Ishikawa (cell line): ENCODE data around the gene ANKRD31.

Source experiments
- CEBPB ChIP-seq: IDR thresholded peaks from 2 replicates; pipeline ENCODE4 v1.6.1; 2012
- CREB1 ChIP-seq: IDR thresholded peaks from 2 replicates; pipeline ENCODE4 v1.6.1; 2012; ENCODE audit warnings: low read depth
- EGR1 ChIP-seq: IDR thresholded peaks from 2 replicates; pipeline ENCODE4 v1.6.1; 2012
- EP300 ChIP-seq: IDR thresholded peaks from 2 replicates; pipeline ENCODE4 v1.6.1; 2012; ENCODE audit warnings: borderline replicate concordance
- FOXM1 ChIP-seq: IDR thresholded peaks from 2 replicates; pipeline ENCODE4 v1.6.1; 2012; ENCODE audit warnings: low read depth, borderline replicate concordance
- MAX ChIP-seq: IDR thresholded peaks from 2 replicates; pipeline ENCODE4 v1.6.1; 2012
- NFIC ChIP-seq: IDR thresholded peaks from 2 replicates; pipeline ENCODE4 v1.6.1; 2012
- RAD21 ChIP-seq: IDR thresholded peaks from 2 replicates; pipeline ENCODE4 v1.6.1; 2012; ENCODE audit warnings: low read depth
- TAF1 ChIP-seq: IDR thresholded peaks from 2 replicates; pipeline ENCODE4 v1.6.1; 2012; ENCODE audit warnings: low read depth, mild to moderate bottlenecking
- TCF12 ChIP-seq: IDR thresholded peaks from 2 replicates; pipeline ENCODE4 v1.6.1; 2012; ENCODE audit warnings: low read depth
- TEAD4 ChIP-seq: IDR thresholded peaks from 2 replicates; pipeline ENCODE4 v1.6.1; 2012
- YY1 ChIP-seq: IDR thresholded peaks from 2 replicates; pipeline ENCODE4 v1.6.1; 2012; ENCODE audit warnings: low read depth
- ZBTB7A ChIP-seq: IDR thresholded peaks from 2 replicates; pipeline ENCODE4 v1.6.1; 2012; ENCODE audit warnings: low read depth
- TF ChIP-seq, protein P1 (sequence below): IDR thresholded peaks from 2 replicates; pipeline ENCODE4 v1.6.1; 2012; ENCODE audit warnings: low read depth, mild to moderate bottlenecking
- TF ChIP-seq, protein P2 (sequence below): IDR thresholded peaks from 2 replicates; pipeline ENCODE4 v1.6.1; 2012

The ANKRD31 gene

GRCh38 chr5:75190227-75190626 is 46.5 kb downstream of the ANKRD31 start:
- TF ChIP-seq MAX (no peak), RAD21 (no peak)
- TF ChIP-seq, protein P1, sequence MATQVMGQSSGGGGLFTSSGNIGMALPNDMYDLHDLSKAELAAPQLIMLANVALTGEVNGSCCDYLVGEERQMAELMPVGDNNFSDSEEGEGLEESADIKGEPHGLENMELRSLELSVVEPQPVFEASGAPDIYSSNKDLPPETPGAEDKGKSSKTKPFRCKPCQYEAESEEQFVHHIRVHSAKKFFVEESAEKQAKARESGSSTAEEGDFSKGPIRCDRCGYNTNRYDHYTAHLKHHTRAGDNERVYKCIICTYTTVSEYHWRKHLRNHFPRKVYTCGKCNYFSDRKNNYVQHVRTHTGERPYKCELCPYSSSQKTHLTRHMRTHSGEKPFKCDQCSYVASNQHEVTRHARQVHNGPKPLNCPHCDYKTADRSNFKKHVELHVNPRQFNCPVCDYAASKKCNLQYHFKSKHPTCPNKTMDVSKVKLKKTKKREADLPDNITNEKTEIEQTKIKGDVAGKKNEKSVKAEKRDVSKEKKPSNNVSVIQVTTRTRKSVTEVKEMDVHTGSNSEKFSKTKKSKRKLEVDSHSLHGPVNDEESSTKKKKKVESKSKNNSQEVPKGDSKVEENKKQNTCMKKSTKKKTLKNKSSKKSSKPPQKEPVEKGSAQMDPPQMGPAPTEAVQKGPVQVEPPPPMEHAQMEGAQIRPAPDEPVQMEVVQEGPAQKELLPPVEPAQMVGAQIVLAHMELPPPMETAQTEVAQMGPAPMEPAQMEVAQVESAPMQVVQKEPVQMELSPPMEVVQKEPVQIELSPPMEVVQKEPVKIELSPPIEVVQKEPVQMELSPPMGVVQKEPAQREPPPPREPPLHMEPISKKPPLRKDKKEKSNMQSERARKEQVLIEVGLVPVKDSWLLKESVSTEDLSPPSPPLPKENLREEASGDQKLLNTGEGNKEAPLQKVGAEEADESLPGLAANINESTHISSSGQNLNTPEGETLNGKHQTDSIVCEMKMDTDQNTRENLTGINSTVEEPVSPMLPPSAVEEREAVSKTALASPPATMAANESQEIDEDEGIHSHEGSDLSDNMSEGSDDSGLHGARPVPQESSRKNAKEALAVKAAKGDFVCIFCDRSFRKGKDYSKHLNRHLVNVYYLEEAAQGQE: no peak

DNA sequence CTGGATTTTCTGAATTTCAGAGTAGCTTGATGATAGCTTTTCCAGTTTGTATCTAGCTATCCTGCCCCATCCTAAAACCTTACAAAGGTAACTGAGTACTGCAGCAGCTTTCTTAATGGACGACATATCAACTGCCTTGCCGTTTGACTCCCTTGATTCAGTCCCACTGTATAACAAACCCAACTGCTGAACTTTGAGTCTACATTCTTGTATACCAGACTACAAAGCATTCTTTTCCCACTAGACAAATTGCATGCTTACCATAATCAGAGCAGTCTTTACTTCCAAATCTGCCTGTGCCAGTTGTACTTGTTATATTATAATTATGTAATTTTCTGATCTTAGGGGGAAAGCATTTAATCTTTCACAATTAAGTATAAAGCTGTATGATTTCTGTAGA is 47.3 kb downstream of the ANKRD31 start:
- TF ChIP-seq TAF1: no peak
- no peak for TF ChIP-seq FOXM1
- TF ChIP-seq, protein P1: no peak
- TF ChIP-seq CEBPB: no peak
- no peak for TF ChIP-seq CREB1
- no peak for TF ChIP-seq RAD21
- no peak for TF ChIP-seq MAX
- no peak for TF ChIP-seq NFIC
- no peak for TF ChIP-seq ZBTB7A
- TF ChIP-seq TEAD4: no peak
- TF ChIP-seq, protein P2, sequence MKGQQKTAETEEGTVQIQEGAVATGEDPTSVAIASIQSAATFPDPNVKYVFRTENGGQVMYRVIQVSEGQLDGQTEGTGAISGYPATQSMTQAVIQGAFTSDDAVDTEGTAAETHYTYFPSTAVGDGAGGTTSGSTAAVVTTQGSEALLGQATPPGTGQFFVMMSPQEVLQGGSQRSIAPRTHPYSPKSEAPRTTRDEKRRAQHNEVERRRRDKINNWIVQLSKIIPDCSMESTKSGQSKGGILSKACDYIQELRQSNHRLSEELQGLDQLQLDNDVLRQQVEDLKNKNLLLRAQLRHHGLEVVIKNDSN: no peak

DNA sequence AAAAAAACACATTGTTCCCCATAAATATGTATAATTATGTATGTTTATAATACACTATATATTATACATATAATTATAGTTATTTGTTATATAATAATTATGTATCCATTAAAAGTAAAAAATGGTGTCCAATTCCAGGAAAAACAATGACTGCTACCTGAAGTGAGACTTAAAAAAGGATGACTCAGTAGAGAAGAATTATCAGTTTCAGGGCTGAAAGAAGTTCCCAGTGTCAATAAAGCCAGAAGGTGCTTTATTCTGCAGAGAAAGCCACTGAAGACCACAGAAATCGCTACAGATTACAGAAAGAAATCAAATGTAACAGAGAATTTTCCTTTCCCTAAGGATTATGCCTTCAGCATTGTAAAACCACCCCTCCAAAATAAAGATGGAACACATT is 50.9 kb downstream of the ANKRD31 start:
- TF ChIP-seq EP300 (no peak), CREB1 (no peak), RAD21 (no peak), TAF1 (no peak), FOXM1 (no peak), TEAD4 (no peak)

DNA sequence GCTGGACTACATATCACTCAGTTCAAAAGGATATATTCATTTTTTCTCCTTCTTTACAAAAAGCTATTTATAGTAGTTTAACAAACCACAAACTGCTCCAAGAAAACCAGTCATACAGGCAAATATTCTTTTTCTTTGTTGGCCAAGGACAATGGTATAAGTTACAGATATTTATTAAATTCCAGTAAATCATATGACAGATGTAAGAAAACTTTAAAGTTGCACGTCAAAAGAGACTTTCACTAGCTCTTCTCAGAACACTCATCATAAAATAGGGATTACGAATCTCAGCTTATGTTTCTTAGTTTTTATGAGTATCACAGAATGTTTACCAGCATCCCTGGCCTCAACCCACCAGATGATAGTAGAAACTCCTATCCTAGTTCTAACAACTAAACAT is 67.2 kb downstream of the ANKRD31 start:
- TF ChIP-seq NFIC (no peak), YY1 (no peak), TAF1 (no peak), ZBTB7A (no peak), EGR1 (no peak), CEBPB (no peak), CREB1 (no peak), MAX (no peak), EP300 (no peak), FOXM1 (no peak), TCF12 (no peak), TEAD4 (no peak), RAD21 (no peak)
- TF ChIP-seq, protein P1: no peak

GRCh38 chr5:75168026-75168735 is 68.5 kb downstream of the ANKRD31 start:
- no peak for TF ChIP-seq EP300
- TF ChIP-seq YY1: no peak
